Endothelial cell of umbilical vein (primary cell): Measurements from ENCODE around the gene RIMOC1. TPM values are rescaled to one million over a fixed set of nuclear protein-coding genes. Genes with fewer than 3 reads are reported as not detected.

ENCODE experiments used
- BruUV-seq: library from RNA; stranded (reverse); fragments of 400-500 nt; replicated peaks from 2 replicates; lab custom pipeline; 2021; lab: Mats Ljungman, UMichigan
- CTCF ChIA-PET: fragments of 300-600, 350-600 bp; sonication (Branson Sonifier 250); formaldehyde crosslinking; loops from one replicate; lab custom pipeline; 2021; ENCODE audit warnings: antibody characterized with exemption, inconsistent platforms; lab: Charles Lee
- POLR2A ChIA-PET: fragments of 300-600, 350-600 bp; sonication (Branson Sonifier 250); formaldehyde crosslinking; loops from one replicate; lab custom pipeline; 2021; ENCODE audit warnings: antibody characterized with exemption, inconsistent platforms; lab: Charles Lee
- DNase-seq: peaks from one replicate; pipeline ENCODE4 v3.0.0-alpha.2; 2011; ENCODE audit warnings: low read depth, low spot score
- FAIRE-seq: peaks from 2 replicates; lab custom pipeline; 2011; peaks lifted over from hg19 to GRCh38; lab: Jason Lieb, UNC
- H2AFZ ChIP-seq: 2 replicates; pipeline ENCODE4 v1.6.0; 2012; ENCODE audit warnings: low read depth, low read length, control low read depth, inconsistent platforms
- H3K27ac ChIP-seq: 2 replicates; pipeline ENCODE4 v1.5.1; 2011; ENCODE audit warnings: low read depth, mild to moderate bottlenecking, control low read depth, low read length, moderate library complexity; ENCODE audit not compliant: insufficient read depth
- H3K27me3 ChIP-seq, 2 experiments: 2 replicates each; pipeline versions ENCODE4 v1.6.0 to v1.6.1; 2011; ENCODE audit warnings: low read length in 2 of 2, mixed read lengths in 1 of 2; ENCODE audit not compliant: control insufficient read depth in 2 of 2, insufficient read depth in 2 of 2
- H3K36me3 ChIP-seq, 2 experiments: 2 replicates in 1 of 2; 3 replicates in 1 of 2; pipeline ENCODE4 v1.5.1; 2011; ENCODE audit warnings: low read length in 2 of 2, mild to moderate bottlenecking in 1 of 2, moderate library complexity in 1 of 2; ENCODE audit not compliant: control insufficient read depth in 2 of 2, insufficient read depth in 2 of 2; ENCODE audit errors: extremely low read depth in 1 of 2
- H3K4me1 ChIP-seq: 3 replicates; pipeline ENCODE4 v1.5.1; 2011; ENCODE audit warnings: mild to moderate bottlenecking, low read length; ENCODE audit not compliant: control insufficient read depth, insufficient read depth; ENCODE audit errors: extremely low read depth
- H3K4me2 ChIP-seq: 2 replicates; pipeline ENCODE4 v1.6.1; 2011; ENCODE audit warnings: low read length, control low read depth, mixed read lengths; ENCODE audit not compliant: insufficient read depth
- H3K4me3 ChIP-seq, 3 experiments: fragments of 200-600 bp in 1 of 3; sonication (generic), shearing (Covaris generic) in 1 of 3; replicated peaks in 1 of 3; 2 replicates each; pipeline ENCODE4 v1.5.1; 2011 to 2016; ENCODE audit warnings: control low read depth in 3 of 3, low read length in 3 of 3, mild to moderate bottlenecking in 2 of 3, inconsistent platforms in 1 of 3, low read depth in 1 of 3, moderate library complexity in 1 of 3; ENCODE audit not compliant: insufficient read depth in 1 of 3
- H3K79me2 ChIP-seq: 2 replicates; pipeline ENCODE4 v1.6.0; 2012; ENCODE audit warnings: low read length, inconsistent platforms; ENCODE audit not compliant: control insufficient read depth, insufficient read depth
- H3K9ac ChIP-seq: replicated peaks from 2 replicates; pipeline ENCODE3; 2011; ENCODE audit warnings: low read length, control low read depth; ENCODE audit not compliant: insufficient read depth; ENCODE audit errors: extremely low read depth
- H3K9me1 ChIP-seq: replicated peaks from 3 replicates; pipeline ENCODE4 v1.6.0; 2011; ENCODE audit warnings: mild to moderate bottlenecking, low read length; ENCODE audit not compliant: control insufficient read depth, insufficient read depth; ENCODE audit errors: extremely low read depth
- H3K9me3 ChIP-seq: replicated peaks from 2 replicates; pipeline ENCODE4 v1.5.1; 2012; ENCODE audit warnings: low read length, inconsistent platforms; ENCODE audit not compliant: control insufficient read depth, insufficient read depth
- H4K20me1 ChIP-seq: replicated peaks from 2 replicates; pipeline ENCODE3; 2011; ENCODE audit warnings: mild to moderate bottlenecking, low read length; ENCODE audit not compliant: control insufficient read depth, insufficient read depth; ENCODE audit errors: extremely low read depth
- CTCF ChIP-seq, 2 donors: IDR thresholded peaks; 1 replicate in 1 of 2; 2 replicates in 1 of 2; pipeline ENCODE4 v1.5.1; 2011; ENCODE audit warnings: low read length in 2 of 2, mild to moderate bottlenecking in 2 of 2, moderate library complexity in 2 of 2, control low read depth in 1 of 2, inconsistent platforms in 1 of 2, low read depth in 1 of 2; ENCODE audit not compliant: insufficient read depth in 1 of 2; ENCODE audit errors: extremely low read depth in 1 of 2
- GATA2 ChIP-seq: IDR thresholded peaks from 2 replicates; pipeline ENCODE4 v1.7.0; 2011; ENCODE audit warnings: low read depth, mild to moderate bottlenecking, moderate library complexity, mixed read lengths, low read length; ENCODE audit not compliant: insufficient read length, insufficient read depth
- dilution Hi-C: fragments of 300-500 bp; cut with MboI; formaldehyde crosslinking; loops from one replicate; pipeline ENCODE4 v1.15.0; 2019; ENCODE audit warnings: low sequenced_read_pairs; ENCODE audit not compliant: extremely low pct_ligation_motif_present
- intact Hi-C: fragments of 100-400 bp; cut with micrococcal nuclease; formaldehyde crosslinking; loops from one replicate; pipeline ENCODE4 v1.10.0; 2022
- polyA plus RNA-seq, 4 experiments: library from polyadenylated mRNA; depleted of rRNA in 3 of 4; stranded (reverse) in 3 of 4; unstranded in 1 of 4; fragments of >200 nt; gene quantifications; 2 replicates each; pipeline versions ENCODE4 v1.2.1 to v1.2.3, GENCODE V29; 2011 to 2012; ENCODE audit warnings: missing spikeins in 1 of 4
- total RNA-seq: library from RNA; stranded (reverse); gene quantifications from 2 replicates; pipeline ENCODE4 v1.2.3, GENCODE V29; 2021

Gene RIMOC1
- total and polyA plus RNA-seq, 2 donors (not counting 3 experiments of a cell fraction or from before 2014, with no cell fraction given): 15.7 to 32.0 TPM

GRCh38 chr5:41856644-41857491, 47.3 kb upstream of the RIMOC1 start:
- intact Hi-C loops: loop anchor here (1.0 kb wide), 6 partner anchors 68 to 1032 kb away; partner anchors contain the start of gene FBXO4
- dilution Hi-C loops: no loop called here
- peak; percentile 85 for FAIRE-seq

More at GRCh38 chr5:41856644-41857491, 47.3 kb upstream of the RIMOC1 start:
- peak; percentile 77 for DNase-seq
- CTCF ChIA-PET: interaction anchor here (0.5 to 8.7 kb wide), 45 partner anchors 9 to 1033 kb away, joined by 3 to 571 read pairs (median 4); partner anchors contain the start of genes GHR, OXCT1 and RIMOC1
- Histone ChIP-seq H3K9ac (no peak overlapping the region), H3K9me3 (no peaks in the 10 kb centered on the region), H2AFZ (no peak overlapping the region), H3K79me2 (no peaks in the 10 kb centered on the region), H3K4me3 (no peak overlapping the region), H3K27ac (no peak overlapping the region), H3K27me3 (no peaks in the 10 kb centered on the region), H3K4me1 (no peaks in the 10 kb centered on the region), H4K20me1 (no peaks in the 10 kb centered on the region), H3K4me2 (no peak overlapping the region), H3K9me1 (no peaks in the 10 kb centered on the region), H3K36me3 (peaks cover 9 to 10% of the 10 kb centered on the region in 2 experiments)
- TF ChIP-seq GATA2: no peak
- peak; percentile 61 for TF ChIP-seq CTCF (IDR thresholded peaks at IDR 0.05; ENCODE audit: extremely low read depth in 1 of 2, insufficient read depth in 1 of 2, low read depth in 1 of 2, low read length in 2 of 2)
- POLR2A ChIA-PET: no interaction called here
- BruUV-seq: no TSS peak
